Globus pallidus (tissue), 1 donor: ENCODE results near the gene PKHD1.

Experiments used
- DNase-seq: peaks from one replicate; pipeline ENCODE4 v3.0.0-alpha.2; 2015; ENCODE audit warnings: low spot score

Gene PKHD1

DNA sequence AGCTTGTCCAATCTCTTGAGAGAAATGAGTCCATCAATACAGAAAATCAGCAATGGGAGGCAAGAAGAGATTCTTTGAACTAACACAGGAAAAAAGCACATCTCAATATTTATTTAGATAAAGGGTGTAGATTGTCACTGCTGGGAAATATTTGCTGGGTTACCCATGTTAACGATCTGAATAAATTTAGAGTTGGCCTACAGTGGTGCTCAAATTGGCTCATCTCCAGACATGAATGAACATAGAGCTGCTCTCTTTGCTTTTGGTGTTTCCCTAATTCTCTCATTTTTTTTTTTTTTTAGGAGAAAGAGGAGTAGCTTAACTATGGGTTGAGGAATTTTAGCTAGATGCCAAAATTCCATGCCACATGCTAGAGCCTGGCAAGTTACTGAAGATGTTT lies 471.2 kb downstream of the PKHD1 start:
- DNase-seq, result no peak

DNA sequence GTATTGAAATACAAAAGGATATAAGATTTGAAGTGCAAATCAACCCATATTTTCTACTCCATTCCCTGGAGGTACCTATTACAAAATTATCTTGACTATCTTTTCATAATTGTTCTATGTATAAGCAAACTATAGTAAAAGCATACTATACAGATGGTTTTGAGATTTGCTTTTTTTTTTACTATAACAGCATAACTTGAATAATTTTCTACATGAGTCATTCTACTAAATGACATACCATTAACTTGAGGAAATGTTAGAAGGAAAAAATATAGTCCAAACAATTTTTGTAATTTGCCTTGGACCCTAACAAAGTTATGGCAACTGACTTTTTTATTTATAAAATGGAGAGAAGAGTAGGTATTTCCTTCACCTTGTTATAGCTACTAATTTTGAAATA lies 472.7 kb downstream of the PKHD1 start:
- no peak for DNase-seq

DNA sequence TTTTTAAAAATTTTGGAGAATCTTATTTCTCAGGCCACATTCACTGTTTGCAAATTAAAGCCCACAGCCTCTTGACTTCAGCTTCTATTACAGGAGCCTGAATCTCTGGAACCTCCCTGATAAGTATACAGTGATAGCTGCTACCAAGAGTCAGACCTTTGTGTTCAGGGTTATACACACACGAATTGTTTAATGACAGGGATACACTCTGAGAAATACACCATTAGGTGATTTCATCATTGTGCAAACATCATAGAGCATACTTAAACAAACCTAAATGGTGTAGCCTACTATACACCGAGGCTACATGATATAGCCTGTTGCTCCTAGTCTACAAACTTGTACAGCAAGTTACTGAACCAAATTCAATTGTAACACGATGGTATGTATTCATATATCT lies 473.9 kb downstream of the PKHD1 start:
- DNase-seq, result no peak

DNA sequence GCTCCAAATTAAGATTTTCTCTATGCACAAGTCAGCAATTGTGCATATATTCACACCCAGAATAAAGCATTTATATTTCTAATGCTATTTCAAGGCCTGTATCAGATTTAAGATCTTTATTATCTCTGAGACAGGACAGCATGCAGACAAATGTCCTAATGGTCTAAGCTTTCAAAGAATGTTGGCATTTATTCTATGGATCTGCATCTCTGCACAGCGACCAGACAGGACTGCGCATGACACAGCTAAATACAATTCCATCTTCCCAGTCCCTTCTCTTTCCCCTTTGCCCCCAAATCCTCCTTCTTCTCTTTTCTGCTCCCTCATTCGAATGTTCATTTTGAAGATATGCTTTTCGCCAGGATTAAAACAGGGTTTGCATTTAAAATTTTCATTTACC lies 478.5 kb downstream of the PKHD1 start:
- DNase-seq, result no peak

DNA sequence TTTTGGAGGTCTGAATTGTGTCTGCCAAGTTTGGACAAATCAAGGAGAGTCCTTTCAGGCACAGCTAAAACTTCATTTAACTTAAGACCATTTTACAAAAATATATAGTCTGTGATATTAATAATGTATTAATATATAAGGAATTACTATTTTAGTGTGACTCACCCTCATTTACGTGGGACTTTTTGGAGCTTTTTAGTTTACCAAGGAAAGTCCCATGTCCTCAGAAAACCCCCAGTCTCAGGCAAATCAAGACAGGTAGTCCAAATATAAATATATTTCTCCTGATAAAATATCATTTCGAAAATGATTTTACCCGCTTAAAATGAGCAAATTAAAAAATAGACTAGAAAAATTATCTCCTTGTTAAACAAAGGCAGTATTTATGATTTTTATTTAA lies 479.0 kb downstream of the PKHD1 start:
- DNase-seq, result no peak

DNA sequence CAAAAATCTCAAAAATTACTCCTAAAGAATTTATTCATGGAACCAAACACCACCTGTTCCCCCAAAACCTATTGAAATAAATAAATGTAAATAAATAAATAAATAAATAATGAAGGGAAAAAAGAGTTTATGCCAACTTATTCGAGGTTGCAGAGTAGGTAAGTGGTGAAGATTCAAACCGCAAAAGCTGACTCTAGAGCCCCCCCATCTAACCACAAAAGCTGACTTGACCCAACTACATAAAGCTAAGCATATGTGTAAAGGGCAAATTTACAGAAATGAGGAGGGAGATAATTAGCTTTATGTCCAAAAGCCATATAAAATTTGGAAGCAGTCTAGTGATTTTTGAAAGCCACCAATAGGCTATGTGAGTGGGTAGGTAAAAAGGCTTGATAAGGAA lies 486.9 kb downstream of the PKHD1 start:
- DNase-seq, result no peak

DNA sequence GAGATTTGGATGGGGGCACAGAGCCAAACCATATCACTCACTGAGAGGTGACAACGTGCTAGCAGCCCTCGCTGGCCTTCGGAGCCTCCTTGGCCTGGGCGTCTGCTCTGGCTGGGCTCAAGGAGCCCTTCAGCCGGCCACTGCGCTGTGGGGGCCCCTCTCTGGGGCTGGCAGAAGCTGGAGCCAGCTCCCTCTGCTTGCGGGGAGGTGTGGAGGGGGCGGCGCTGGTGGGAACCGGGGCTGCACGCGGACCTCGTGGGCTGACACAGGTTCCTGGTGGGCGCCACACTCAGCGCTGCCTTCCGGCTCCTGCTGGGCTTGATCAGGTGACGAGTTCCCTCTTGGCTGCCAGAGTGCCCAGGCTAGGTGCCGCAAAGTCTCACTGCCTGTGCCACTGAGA lies 489.2 kb downstream of the PKHD1 start:
- no peak for DNase-seq

DNA sequence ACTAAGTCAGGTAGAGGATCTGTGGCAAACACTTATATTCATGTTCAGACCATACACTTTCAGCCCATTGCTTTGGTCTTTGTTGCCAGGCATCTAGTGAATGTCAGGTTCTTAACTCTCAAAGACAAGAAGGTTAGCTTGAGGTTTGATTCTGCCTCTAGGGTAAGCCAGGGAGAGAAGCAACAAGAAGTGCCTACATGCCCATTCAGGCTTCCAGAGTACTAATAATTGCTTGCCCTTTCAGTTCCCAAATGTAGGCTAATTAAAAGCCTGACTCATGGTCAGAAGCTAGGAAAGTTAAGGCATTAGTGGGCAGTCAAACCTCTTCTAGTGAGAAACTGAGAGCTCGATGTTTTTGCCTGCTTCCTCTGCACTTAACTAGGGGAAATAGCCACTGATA lies 492.4 kb downstream of the PKHD1 start:
- DNase-seq, result no peak

DNA sequence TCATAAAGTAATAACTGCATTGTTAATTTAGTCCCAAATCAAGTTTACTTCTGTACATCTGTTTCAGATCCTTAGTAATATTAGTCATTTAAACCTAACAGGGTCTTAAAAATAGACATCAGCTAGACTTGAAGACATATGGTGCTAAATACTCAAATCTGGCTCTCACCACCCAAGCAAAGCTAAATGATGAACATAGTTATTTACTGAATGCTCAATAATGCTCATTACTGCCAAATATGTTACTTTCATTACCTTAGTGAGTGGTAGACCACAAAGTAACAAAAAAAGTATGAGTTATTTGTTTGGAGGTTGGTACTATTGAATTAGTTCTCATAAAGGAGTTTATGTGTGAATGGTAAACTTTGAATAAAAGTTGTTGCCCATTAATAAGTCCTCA lies 502.1 kb downstream of the PKHD1 start:
- no peak for DNase-seq

DNA sequence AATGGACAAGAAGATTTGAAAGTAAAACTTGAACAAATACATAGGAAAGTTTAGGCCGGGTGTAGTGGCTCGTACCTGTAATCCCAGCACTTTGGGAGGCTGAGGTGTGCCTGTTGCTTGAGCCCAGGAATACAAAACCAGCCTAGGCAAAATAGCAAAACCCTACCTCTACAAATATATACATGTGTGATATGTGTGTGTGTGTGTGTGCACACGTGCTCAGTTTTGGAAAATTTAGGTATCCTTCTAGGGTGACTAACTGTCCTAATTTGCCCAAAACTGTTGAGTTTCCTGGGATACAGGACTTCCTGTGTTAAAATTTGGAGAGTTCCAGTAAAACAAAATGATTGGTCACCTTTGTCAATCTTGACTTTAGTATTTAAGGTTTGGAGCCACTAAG lies 503.2 kb downstream of the PKHD1 start:
- no peak for DNase-seq

DNA sequence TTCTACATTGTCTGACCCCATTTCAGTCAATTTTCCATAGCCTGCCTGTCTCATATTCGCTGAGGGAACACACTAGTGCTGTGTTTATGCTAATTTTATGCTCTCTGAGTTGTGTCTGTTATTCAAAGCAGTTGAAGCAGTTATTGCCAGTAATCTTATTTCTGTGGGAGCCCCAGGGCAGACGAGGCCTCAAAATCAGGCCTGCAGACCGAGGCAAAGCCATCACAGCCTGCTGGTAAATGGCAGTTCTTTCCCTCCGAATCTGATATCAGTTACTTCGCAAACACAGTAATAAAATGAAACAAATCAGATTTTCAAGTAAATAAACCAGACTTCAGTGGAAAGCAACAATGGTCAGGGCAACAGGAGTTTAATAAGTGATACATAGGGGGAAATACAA lies 508.4 kb downstream of the PKHD1 start:
- no peak for DNase-seq

DNA sequence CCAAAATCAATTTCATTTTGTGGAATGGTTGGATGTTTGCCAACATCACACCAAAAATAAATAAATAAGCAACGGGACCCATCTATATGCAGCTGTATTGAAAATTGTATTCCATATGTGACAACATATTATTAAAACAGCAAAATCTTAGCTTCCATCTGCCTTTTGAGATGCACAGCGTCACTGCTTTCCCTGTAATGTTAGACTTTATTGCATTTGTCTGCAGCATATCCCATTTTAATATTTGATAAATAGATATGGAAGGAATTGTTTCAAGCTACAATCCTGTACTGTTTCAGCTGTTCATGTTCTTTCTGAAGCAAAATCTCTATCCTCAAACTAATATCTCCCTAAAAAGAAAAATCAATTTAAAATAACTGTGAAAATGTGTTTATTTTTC lies 509.1 kb downstream of the PKHD1 start:
- no peak for DNase-seq

DNA sequence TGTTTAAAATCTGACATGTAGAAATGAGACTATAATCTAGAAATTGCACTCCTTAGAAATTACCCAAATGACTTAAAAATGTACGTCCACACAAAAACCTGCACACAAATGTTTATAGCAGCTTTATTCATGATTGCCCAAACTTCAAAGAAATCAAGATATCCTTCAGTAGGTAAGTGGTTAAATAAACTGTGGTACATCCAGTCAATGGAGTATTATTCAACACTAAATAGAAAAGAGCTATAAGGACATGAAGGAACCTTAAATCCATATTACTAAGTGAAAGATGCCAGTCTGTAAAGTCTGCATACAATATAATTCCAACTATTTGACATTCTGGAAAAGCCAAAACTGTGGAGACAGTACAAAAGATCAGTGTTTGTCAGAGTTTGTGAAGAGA lies 513.4 kb downstream of the PKHD1 start:
- DNase-seq, result no peak

DNA sequence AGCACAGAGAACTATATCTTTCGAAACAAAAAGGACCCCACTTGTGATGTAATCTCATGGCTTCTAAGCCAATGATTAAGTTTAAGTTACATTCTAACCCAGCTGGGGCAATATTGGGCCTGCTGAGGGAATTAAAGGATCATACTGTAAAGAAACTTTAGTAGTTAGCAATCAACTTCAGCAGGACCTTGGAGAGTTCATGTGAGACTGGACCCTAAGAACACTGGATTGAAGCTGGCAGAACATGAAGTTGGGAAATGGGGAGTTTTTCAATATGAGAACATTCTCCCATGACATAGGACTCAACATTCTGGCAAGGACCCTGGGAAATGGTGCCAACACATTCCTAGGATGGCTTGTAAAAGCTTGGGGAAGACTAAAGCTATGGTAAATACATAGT lies 516.2 kb downstream of the PKHD1 start:
- DNase-seq, result no peak

DNA sequence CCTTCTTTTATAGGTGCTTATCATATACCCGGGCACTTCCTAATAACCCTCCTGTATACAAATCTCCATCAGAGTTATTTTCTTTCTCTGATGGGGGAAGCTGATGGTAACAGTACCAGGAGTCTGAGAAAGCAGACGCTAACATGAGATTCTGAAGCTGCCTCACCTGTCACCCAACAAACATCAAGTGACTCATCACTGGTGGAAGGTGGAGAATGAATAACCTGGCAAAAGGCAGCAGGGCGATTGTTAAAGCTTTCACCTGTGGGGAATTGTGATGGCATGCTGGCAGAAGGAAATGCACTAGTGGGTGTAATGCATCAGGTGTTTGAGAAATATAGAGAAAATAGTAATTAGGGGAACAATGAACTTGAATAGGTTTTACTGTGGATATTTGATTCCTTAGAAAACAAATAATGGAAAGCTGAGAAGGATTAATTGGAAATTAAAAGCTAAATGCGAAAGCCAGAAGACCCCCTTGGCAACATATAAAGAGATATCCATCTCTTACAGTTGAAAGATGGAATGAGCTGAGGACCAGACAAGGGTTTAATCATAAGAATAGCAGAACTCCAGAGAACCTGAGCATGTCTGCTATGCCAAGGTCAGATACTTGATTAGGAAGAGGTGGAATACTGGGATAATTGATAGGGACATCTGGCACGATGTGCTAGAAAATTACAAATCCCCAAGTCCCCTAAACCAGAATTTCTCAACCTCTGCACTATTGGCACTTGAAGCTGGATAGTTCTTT lies 517.1 kb downstream of the PKHD1 start:
- no peak for DNase-seq

DNA sequence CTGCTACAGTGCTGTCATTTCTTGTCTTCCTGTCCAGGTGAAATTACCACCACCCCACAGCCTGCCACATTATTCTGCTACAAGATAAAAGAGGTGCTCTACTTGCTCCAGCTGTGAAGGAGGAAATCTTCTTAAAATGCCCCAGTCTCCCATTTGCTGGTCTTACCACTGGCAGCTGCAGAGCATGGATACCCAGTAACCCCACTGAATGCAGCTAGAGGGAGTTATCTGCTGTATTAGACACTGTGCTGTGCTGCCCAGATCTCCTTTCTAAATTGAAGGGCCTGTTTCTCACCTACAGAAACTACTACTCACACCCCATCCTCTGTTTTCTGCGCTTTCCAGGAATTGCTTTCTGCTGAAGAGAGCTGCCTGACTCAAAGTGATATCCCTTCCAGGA lies 517.8 kb downstream of the PKHD1 start:
- DNase-seq, result no peak

DNA sequence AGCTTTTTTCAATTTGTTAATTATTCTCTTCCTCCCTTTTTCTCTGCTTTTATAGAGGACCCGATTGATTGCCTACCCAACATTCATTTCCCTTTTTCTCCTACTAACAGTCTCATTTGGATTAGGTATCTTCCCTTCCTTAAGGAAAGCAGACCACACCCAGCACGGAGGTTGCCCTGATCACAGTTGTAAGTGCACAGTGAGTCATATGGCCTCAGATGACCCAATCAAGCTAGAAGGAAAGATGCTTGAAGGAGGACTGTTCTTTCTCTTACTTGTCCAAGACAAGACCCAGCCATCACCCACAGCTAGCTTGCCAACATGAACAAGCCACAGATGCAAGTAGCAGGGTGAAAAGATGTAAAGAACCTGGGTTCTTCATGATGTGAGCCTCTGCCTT lies 518.6 kb downstream of the PKHD1 start:
- no peak for DNase-seq

DNA sequence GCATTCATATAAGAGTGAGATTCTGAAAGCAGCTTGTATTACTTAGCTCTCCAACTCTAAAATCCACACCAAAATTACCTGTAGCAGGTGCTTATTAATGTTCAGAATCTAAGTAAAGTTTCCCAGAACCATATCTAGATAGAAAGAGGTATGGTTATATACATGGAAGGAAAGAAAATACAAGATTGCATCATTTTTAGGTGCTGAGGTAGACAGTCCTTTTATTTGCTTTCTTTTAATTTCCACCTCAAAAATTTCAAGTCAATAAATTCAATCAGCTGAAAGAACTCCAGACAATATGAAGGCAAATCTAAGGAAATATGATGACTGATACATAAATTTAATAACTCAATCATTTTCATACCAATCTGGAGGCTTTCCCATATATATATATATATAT lies 521.9 kb downstream of the PKHD1 start:
- DNase-seq, result no peak
